Vagina (tissue), 2 donors: ENCODE data around the gene CNGB1. TPM values are rescaled to one million over a fixed set of nuclear protein-coding genes. Genes with fewer than 3 reads are reported as not detected.

Experiments
- DNase-seq, 2 donors: peaks; one replicate each; pipeline ENCODE4 v3.0.0-alpha.2; 2017; ENCODE audit errors: extremely low spot score in 2 of 2
- H3K27ac ChIP-seq: fragments of 200-600 bp; sonication (generic); one replicate; pipeline ENCODE4 v1.5.1; 2019
- H3K27me3 ChIP-seq: fragments of 200-600 bp; sonication (generic); one replicate; pipeline ENCODE4 v1.5.1; 2019
- H3K36me3 ChIP-seq, 2 donors: fragments of 200-600 bp; sonication (generic); one replicate each; pipeline ENCODE4 v1.5.1; 2017 to 2019
- H3K4me1 ChIP-seq: fragments of 200-600 bp; sonication (generic); one replicate; pipeline ENCODE4 v1.5.1; 2019
- H3K4me3 ChIP-seq, 2 donors: fragments of 200-600 bp; sonication (generic); 1 replicate in 1 of 2; 2 replicates in 1 of 2; pipeline ENCODE4 v1.5.1; 2016 to 2019
- H3K9me3 ChIP-seq: fragments of 200-600 bp; sonication (generic); one replicate; pipeline ENCODE4 v1.5.1; 2019
- POLR2A ChIP-seq, 2 donors: fragments of 450-650 bp; IDR thresholded peaks; one replicate each; pipeline ENCODE4 v1.6.1; 2017; ENCODE audit warnings: antibody characterized with exemption in 2 of 2, mild to moderate bottlenecking in 2 of 2, moderate library complexity in 2 of 2
- POLR2AphosphoS5 ChIP-seq, 2 donors: sonication (generic); formaldehyde crosslinking; IDR thresholded peaks; one replicate each; pipeline ENCODE4 v1.9.0; 2017; ENCODE audit warnings: antibody characterized with exemption in 2 of 2, mild to moderate bottlenecking in 2 of 2, low read depth in 1 of 2; ENCODE audit not compliant: insufficient read depth in 1 of 2
- intact Hi-C: fragments of 100-400 bp; cut with DNase I; formaldehyde crosslinking; loops from one replicate; pipeline ENCODE4 v1.15.1; 2023
- total RNA-seq: library from RNA; depleted of rRNA; stranded (reverse); fragments of >200 nt; gene quantifications from one replicate; pipeline ENCODE4 v1.2.3, GENCODE V29; 2016
- TF ChIP-seq, protein P1 (sequence below), 3 experiments: fragments of 450-650 bp in 2 of 3; fragments of 200-600 bp in 1 of 3; sonication (generic) in 1 of 3; IDR thresholded peaks; one replicate each; pipeline ENCODE4 v1.5.1; 2017 to 2019; ENCODE audit warnings: antibody characterized with exemption in 3 of 3, mild to moderate bottlenecking in 2 of 3, moderate library complexity in 2 of 3

Gene CNGB1
- total RNA-seq, 1 donor from 2014 or later: not detected

DNA sequence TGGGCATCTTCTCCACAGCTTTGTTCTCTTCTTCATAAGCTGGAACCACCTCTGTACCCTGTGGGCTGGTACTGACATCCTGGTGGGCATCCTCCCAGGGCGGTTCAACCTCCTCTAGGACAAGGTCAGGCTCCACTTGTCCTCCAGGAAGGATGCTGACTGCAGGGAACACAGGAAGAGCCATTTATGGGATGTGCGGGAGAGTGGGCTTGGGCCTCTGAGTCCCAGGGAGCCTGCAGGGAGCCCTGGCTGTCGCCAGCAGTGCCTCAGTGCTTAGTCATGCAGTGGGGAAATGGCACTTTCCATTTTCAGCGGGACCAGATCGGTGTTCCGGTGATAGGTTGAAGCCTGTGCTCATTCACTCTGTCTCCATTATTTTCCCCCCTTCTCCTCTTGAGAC lies 20.5 kb downstream of the CNGB1 start:
- intact Hi-C loops: no loop called here
- Histone ChIP-seq H3K27ac (no peak overlapping the region), H3K4me1 (no peaks in the 10 kb centered on the region), H3K9me3 (no peaks in the 10 kb centered on the region), H3K36me3 (no peaks in the 10 kb centered on the region), H3K4me3 (no peak overlapping the region), H3K27me3 (no peaks in the 10 kb centered on the region)
- DNase-seq: no peak
- TF ChIP-seq POLR2AphosphoS5 (IDR thresholded peaks at IDR 0.05; ENCODE audit: insufficient read depth in 1 of 2, low read depth in 1 of 2) (no peak), POLR2A (IDR thresholded peaks at IDR 0.05) (no peak)
- TF ChIP-seq, protein P1, sequence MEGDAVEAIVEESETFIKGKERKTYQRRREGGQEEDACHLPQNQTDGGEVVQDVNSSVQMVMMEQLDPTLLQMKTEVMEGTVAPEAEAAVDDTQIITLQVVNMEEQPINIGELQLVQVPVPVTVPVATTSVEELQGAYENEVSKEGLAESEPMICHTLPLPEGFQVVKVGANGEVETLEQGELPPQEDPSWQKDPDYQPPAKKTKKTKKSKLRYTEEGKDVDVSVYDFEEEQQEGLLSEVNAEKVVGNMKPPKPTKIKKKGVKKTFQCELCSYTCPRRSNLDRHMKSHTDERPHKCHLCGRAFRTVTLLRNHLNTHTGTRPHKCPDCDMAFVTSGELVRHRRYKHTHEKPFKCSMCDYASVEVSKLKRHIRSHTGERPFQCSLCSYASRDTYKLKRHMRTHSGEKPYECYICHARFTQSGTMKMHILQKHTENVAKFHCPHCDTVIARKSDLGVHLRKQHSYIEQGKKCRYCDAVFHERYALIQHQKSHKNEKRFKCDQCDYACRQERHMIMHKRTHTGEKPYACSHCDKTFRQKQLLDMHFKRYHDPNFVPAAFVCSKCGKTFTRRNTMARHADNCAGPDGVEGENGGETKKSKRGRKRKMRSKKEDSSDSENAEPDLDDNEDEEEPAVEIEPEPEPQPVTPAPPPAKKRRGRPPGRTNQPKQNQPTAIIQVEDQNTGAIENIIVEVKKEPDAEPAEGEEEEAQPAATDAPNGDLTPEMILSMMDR (IDR thresholded peaks at IDR 0.05): no peak

DNA sequence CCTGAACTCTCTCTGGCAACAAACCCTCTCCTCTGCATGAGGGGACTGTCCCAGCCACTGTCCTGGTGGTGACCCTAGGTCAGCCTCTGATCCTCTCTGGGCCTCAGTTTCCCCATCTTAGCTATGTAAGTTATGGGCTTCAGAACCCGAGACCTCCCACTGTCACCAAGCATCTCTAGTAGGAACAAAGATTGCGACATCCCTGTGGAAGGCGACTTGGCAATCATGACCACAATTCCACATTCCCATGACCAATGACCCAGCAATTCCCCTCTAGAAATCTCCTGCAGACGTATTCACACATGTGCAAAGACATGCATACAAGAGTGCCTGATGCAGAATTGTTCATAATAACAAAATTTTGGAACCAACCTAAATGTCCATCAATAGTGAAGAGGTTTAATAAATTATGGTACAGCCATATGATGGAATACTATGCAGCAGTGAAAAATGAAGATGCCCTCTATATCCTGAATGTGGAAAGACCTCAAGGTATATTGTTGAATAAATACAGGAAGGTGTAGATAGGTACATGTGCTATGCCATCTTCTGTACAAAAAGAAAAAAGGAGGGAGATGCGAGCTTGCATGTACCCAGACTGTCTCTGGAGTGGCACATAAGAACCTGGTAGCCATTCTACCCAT lies 21.2 kb downstream of the CNGB1 start:
- no peak overlapping the region for H3K4me3 ChIP-seq
- intact Hi-C loops: no loop called here
- H3K27ac ChIP-seq: no peak overlapping the region
- no peaks in the 10 kb centered on the region for H3K36me3 ChIP-seq
- H3K9me3 ChIP-seq: no peaks in the 10 kb centered on the region
- DNase-seq: no peak
- H3K4me1 ChIP-seq: no peaks in the 10 kb centered on the region
- TF ChIP-seq POLR2A (IDR thresholded peaks at IDR 0.05) (no peak), POLR2AphosphoS5 (IDR thresholded peaks at IDR 0.05; ENCODE audit: insufficient read depth in 1 of 2, low read depth in 1 of 2) (no peak)
- TF ChIP-seq, protein P1 (IDR thresholded peaks at IDR 0.05): no peak
- no peaks in the 10 kb centered on the region for H3K27me3 ChIP-seq

DNA sequence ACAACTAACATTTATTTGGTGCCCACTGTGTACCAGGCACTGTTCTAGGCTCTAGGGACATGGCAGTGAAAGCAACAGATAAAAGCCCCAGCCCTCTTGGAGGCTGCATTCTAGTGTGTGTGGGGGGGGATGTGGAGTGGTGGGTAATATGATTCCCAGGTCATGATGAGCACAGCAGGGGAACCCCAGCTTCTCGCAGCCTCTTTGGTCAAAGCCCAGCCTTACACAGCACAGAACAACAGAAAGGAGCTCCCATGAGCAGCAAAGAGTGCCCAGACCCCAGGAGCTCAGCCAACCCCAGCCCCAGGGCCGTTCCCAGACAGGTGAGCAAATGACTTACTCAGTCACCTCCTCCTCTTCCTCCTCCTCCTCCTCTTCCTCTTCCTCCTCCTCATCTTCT lies 21.9 kb downstream of the CNGB1 start:
- Histone ChIP-seq H3K36me3 (no peaks in the 10 kb centered on the region), H3K27ac (no peak overlapping the region), H3K4me1 (no peaks in the 10 kb centered on the region), H3K9me3 (no peaks in the 10 kb centered on the region), H3K4me3 (no peak overlapping the region), H3K27me3 (no peaks in the 10 kb centered on the region)
- TF ChIP-seq POLR2A (IDR thresholded peaks at IDR 0.05): no peak
- TF ChIP-seq POLR2AphosphoS5 (IDR thresholded peaks at IDR 0.05; ENCODE audit: insufficient read depth in 1 of 2, low read depth in 1 of 2): no peak
- TF ChIP-seq, protein P1 (IDR thresholded peaks at IDR 0.05): no peak
- intact Hi-C loops: no loop called here
- no peak for DNase-seq

DNA sequence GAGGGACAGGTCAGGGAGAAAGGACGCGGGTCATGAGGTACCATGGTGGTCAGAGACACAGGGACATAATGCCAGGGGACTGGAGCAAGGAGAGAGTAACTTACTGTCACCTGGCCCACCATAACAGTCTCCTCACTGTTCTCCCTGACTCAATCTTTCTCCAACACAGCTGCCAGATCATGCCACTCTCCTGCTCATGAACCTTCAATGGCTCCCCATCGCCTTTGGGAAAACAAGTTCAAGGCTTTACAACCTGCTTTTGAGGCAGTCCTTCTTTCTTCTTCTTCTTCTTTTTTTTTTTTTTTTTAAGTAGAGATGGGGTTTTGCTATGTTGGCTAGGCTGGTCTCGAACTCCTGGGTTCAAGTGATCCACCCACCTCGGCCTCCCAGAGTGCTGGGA lies 22.9 kb downstream of the CNGB1 start:
- intact Hi-C loops: no loop called here
- H3K4me1 ChIP-seq: no peaks in the 10 kb centered on the region
- H3K36me3 ChIP-seq: no peaks in the 10 kb centered on the region
- no peak overlapping the region for H3K27ac ChIP-seq
- no peaks in the 10 kb centered on the region for H3K27me3 ChIP-seq
- H3K9me3 ChIP-seq: no peaks in the 10 kb centered on the region
- H3K4me3 ChIP-seq: no peak overlapping the region
- TF ChIP-seq, protein P1 (IDR thresholded peaks at IDR 0.05): no peak
- no peak for TF ChIP-seq POLR2A (IDR thresholded peaks at IDR 0.05)
- no peak for TF ChIP-seq POLR2AphosphoS5 (IDR thresholded peaks at IDR 0.05; ENCODE audit: insufficient read depth in 1 of 2, low read depth in 1 of 2)
- no peak for DNase-seq

DNA sequence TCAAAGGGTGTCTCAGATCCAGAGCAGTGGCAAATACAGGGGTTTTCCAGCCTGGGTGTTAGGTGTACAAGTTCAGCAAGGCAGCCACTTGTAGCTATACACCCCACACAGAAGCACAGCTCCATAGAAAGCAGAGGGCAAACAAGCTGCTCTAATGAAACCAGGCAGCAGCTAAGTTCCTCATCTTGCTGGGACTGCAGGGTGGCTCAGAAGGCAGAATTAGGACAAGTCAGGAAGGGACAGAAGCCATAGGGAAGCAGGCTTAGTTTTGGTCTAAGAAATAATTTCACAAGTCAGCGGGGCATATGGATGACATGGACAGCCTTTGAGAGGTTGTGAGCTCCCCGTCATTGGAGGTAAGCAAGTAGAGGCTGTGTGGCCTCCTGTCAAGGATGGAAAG lies 23.7 kb downstream of the CNGB1 start:
- DNase-seq: no peak
- TF ChIP-seq POLR2A (IDR thresholded peaks at IDR 0.05) (no peak), POLR2AphosphoS5 (IDR thresholded peaks at IDR 0.05; ENCODE audit: insufficient read depth in 1 of 2, low read depth in 1 of 2) (no peak)
- TF ChIP-seq, protein P1 (IDR thresholded peaks at IDR 0.05): no peak
- no peaks in the 10 kb centered on the region for H3K36me3 ChIP-seq

More for the DNA sequence above, 23.7 kb downstream of the CNGB1 start:
- Histone ChIP-seq H3K4me1 (no peaks in the 10 kb centered on the region), H3K9me3 (no peaks in the 10 kb centered on the region), H3K27me3 (no peaks in the 10 kb centered on the region), H3K4me3 (no peak overlapping the region), H3K27ac (no peak overlapping the region)
- intact Hi-C loops: no loop called here
